Endometrial microvascular endothelial cells (primary cell): ENCODE results near the gene FGFRL1. TPM values are rescaled to one million over a fixed set of nuclear protein-coding genes. Genes with fewer than 3 reads are reported as not detected.

Source experiments
- in situ Hi-C: cut with HindIII; loops from 2 replicates; pipeline ENCODE4 v1.10.0; 2017; ENCODE audit warnings: low sequenced_read_pairs, low pct_unique_long_range_greater_than_20kb; ENCODE audit errors: inconsistent ontology term
- total RNA-seq: library from RNA; depleted of rRNA; stranded (reverse); fragments of >200 nt; gene quantifications from one replicate; pipeline ENCODE4 v1.2.3, GENCODE V29; 2015; ENCODE audit errors: inconsistent ontology term

FGFRL1 gene
- total RNA-seq = 11.9 TPM

DNA sequence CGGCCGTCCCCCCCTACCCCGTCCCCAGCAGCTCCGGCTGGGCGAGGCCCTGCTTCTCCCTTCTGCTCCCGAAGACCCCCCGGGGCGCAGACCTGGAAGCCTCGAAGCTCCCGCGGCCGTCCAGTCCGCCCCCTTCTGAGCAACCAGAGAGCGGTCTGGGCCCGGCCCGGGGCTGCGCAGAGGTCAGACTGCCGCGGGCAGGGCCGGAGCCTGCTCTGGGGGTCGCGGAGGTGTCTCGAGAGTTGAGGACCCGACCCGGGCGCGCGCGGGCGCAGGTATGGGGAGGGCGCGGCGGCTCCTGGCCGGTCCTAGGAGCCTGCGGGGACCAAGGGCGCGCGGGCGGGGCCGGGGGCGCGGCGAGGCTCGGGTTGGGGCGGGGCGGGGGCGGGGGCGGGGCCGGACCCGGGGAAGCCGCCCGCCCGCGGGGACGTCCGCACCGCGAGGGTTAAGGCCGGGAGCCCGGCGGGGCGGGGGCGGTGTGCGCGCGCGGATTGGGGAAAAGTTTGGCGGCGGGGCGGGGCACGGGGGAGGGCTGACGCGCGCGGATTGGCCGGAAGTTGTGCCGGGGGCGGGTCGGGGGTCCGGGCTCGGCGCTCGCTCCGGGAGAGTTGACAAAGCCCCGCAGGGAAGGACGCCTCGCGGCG lies at the start of gene FGFRL1:
Gene FGFRL1, plus strand, starts transcription at position 605 of the 644 bp plus-strand sequence. CDS start 860 bp downstream, outside the sequence.
- in situ Hi-C loops = no loop called here

GRCh38 chr4:962231-963208 lies 48.9 kb upstream of the FGFRL1 start:
- in situ Hi-C loops = no loop called here

DNA sequence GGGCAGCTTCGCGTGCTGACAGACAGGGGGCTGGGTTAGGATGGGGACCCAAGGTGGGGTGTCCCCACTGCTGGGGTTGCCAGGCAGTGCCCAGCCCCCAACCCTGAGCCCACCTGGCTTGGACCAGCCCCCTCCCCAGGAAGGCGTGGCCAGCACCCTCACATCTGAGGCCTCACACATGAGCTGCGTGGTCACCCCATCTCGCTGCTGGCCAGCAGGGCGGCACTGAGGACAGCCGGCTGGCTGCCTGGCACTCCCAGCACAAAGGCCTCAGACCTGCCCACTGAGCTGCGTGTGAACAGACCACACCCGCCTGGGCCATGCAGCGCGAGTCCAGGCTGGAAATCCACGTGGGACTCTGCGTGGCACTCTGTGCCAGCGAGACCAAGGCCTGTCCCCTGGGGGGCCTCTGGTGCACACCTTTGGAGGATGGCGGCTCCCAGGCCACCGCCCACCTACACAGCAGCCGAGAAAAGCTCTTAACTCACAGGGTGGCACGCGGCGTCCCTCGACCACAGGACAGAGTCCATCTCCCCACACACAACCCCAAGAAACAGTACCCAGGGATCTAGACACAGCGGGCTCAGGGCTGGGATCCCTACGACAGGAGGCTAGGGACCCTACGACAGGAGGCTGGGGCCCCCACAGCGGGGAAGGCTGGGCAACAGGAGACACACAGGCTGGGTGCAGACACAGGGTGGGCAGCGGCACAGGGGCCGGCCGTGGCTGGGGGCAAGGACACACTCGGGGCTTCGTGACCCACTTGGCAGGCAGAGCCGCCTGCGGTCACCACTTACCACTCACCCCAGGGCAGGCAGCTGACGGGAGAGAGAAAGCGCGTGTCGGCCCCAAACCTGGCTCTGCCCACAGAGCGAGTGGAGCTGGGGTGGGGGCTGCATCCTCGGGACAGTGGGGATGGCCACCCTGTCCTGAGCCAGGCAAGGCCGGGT lies 47.9 kb upstream of the FGFRL1 start:
- in situ Hi-C loops = no loop called here

GRCh38 chr4:964346-965025 lies 46.9 kb upstream of the FGFRL1 start:
- in situ Hi-C loops = no loop called here

DNA sequence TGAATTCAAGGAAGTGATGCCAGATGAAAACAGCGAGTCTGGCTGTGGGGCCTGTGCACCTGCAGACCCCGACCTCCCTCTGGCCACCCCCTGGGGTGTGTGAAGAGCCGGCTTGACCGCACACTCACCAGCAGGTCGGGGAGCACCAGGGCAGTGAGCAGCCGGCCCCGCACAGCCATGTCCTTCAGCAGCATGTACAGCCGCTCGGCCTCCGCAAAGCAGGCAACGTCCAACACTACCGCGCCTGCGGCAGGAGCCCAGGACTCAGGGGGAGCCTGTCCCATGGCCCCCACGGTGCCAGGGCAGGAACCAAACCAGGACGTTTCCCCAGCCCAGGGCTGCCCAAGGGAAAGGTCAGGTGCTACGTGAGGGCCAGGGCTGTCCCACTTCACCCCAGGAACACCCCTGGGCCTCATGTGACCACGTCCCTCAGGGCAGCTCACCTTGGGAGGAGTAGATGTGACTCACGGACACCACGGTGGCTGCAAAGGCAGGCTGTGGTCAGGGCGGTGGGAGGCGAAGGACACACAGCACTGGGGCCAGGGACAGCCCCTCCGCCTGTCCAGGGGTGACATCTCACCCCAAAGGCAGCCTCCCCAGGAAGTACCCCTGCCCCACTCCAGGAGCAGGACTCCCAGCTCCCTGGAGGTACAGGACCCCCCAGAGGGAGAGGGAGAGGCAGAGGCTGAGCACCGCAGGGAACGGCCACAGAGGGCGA lies 46.2 kb upstream of the FGFRL1 start:
- in situ Hi-C loops = no loop called here

GRCh38 chr4:965766-966134 lies 45.7 kb upstream of the FGFRL1 start:
- in situ Hi-C loops = no loop called here

GRCh38 chr4:966266-967112 lies 44.9 kb upstream of the FGFRL1 start:
- in situ Hi-C loops = no loop called here

GRCh38 chr4:967113-968104 lies 44.0 kb upstream of the FGFRL1 start:
- in situ Hi-C loops = no loop called here

GRCh38 chr4:968221-968620 lies 43.2 kb upstream of the FGFRL1 start:
- in situ Hi-C loops = no loop called here

DNA sequence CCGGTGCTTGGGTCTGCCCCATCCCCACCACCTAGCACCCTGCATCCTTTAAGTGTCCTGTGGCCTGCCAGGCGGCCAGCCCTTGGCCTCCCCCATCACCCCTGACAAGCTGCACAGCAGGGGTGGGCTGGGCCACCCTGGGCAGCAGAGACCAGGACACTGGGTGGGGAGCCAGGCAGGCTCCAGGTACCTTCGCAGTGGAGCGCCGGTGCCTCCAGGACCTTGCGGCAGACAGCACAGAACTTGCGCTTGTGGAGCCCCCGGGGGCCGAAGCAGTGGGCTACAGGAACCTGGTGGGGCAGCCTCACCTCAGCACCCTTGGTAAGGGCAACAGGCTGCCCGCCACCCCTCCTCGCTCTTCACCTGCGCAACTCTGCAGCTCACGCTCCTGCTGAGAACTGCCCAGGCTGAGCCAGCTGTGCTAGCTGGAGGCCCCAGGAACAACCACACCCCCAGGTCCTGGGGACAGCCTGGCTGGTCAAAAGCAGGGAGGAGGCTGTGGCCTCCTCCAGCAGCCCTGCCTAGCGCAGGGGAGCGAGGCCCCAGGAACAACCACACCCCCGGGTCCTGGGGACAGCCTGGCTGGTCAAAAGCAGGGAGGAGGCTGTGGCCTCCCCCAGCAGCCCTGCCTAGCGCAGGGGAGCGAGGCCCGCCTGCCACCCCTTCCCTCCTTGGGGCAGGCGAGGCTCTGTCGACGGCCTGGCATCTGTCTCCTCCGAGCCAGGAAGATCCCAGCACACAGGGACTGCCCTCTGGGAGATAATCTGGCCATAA lies 42.6 kb upstream of the FGFRL1 start:
- in situ Hi-C loops = no loop called here

GRCh38 chr4:970046-970745 lies 41.2 kb upstream of the FGFRL1 start:
- in situ Hi-C loops = loop anchor here (5.0 kb wide), 1 partner anchor 38 kb away; the partner anchor contains the start of genes GAK and TMEM175

DNA sequence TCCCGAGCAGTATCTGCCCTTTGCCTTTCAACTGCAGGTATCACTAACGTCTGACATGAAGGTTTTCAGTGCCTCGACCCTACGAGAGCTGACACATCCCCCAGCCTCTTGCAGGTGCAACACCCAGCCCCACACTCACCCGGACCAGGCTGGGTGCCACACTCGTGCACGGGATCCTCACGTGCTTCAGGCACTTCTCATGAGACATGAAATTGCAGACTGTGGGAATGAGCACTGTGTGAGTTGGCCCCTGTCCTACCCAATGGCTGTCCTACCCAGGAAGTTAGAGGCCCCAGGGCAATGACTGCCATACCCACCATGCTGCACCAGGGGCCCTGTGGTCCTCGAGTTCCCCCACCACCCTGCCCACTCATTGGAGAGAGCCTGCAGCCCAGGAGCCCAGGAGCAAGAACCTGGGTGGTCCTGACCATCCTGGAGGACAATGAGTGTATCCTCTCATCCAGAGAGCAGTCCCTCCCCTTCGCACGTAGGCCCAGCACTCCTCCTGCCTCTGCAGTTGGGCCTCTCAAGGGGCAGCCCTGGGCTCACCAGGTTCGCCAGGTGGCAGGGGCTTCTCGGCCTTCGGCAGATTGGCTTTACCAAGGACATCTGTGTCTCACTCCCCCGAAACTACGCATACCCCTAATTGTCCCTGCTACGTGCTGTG lies 40.4 kb upstream of the FGFRL1 start:
- in situ Hi-C loops = loop anchor here (5.0 kb wide), 1 partner anchor 39 kb away; the partner anchor contains the start of genes GAK and TMEM175

GRCh38 chr4:971666-972500 lies 39.5 kb upstream of the FGFRL1 start:
- in situ Hi-C loops = loop anchor here (5.0 kb wide), 1 partner anchor 40 kb away; the partner anchor contains the start of genes GAK and TMEM175
